Calu3 (cell line): Measurements from ENCODE around the gene MAP3K15. TPM values are rescaled to one million over a fixed set of nuclear protein-coding genes. Genes with fewer than 3 reads are reported as not detected.

Source experiments
- BruUV-seq: library from RNA; stranded (reverse); fragments of 400-500 nt; replicated peaks from 2 replicates; lab custom pipeline; 2021; lab: Mats Ljungman, UMichigan
- CTCF ChIA-PET: fragments of 300-600 bp; sonication (Branson Sonifier 250); formaldehyde crosslinking; loops from one replicate; lab custom pipeline; 2022; ENCODE audit warnings: antibody characterized with exemption; lab: Charles Lee
- DNase-seq: peaks from one replicate; pipeline ENCODE4 v3.0.0; 2022
- H3K27ac Mint-ChIP-seq: one replicate; pipeline ENCODE4 v1.8.0; 2022; ENCODE audit warnings: mixed read lengths; ENCODE audit not compliant: unreplicated experiment
- H3K27me3 Mint-ChIP-seq: one replicate; pipeline ENCODE4 v1.8.0; 2022; ENCODE audit warnings: mixed read lengths; ENCODE audit not compliant: unreplicated experiment
- H3K36me3 Mint-ChIP-seq: one replicate; pipeline ENCODE4 v1.8.0; 2022; ENCODE audit warnings: mild to moderate bottlenecking, moderate library complexity, mixed read lengths; ENCODE audit not compliant: insufficient read depth, unreplicated experiment
- H3K4me1 Mint-ChIP-seq: one replicate; pipeline ENCODE4 v1.8.0; 2022; ENCODE audit warnings: mild to moderate bottlenecking, low read depth, mixed read lengths; ENCODE audit not compliant: unreplicated experiment
- H3K4me3 Mint-ChIP-seq: one replicate; pipeline ENCODE4 v1.8.0; 2022; ENCODE audit warnings: mild to moderate bottlenecking, low read depth, moderate library complexity, mixed read lengths; ENCODE audit not compliant: unreplicated experiment
- H3K9me3 Mint-ChIP-seq: one replicate; pipeline ENCODE4 v1.8.0; 2022; ENCODE audit warnings: low read depth, mixed read lengths; ENCODE audit not compliant: unreplicated experiment
- CTCF ChIP-seq: fragments of 200-600 bp; IDR thresholded peaks from one replicate; pipeline ENCODE4 v1.8.0; 2022; ENCODE audit warnings: antibody characterized with exemption; ENCODE audit not compliant: unreplicated experiment
- intact Hi-C: fragments of 100-400 bp; cut with micrococcal nuclease; formaldehyde crosslinking; loops from one replicate; pipeline ENCODE4 v1.10.0; 2022; ENCODE audit not compliant: unreplicated experiment
- total RNA-seq: library from RNA; stranded (reverse); gene quantifications from 2 replicates; pipeline ENCODE4 v1.2.3, GENCODE V29; 2022

MAP3K15 gene
- total RNA-seq, 1 experiment from 2014 or later = 4.8 TPM

GRCh38 chrX:19360903-19361302 is 154.4 kb downstream of the MAP3K15 start:
- intact Hi-C loops = no loop called here
- no peaks in the 10 kb centered on the region for H3K4me1 Mint-ChIP-seq
- DNase-seq = no peak
- H3K9me3 Mint-ChIP-seq = no peaks in the 10 kb centered on the region
- no peak overlapping the region for H3K4me3 Mint-ChIP-seq
- H3K36me3 Mint-ChIP-seq = peaks cover 5% of the 10 kb centered on the region
- CTCF ChIA-PET = no interaction called here
- TF ChIP-seq CTCF = no peak
- H3K27ac Mint-ChIP-seq = no peak overlapping the region
- no peaks in the 10 kb centered on the region for H3K27me3 Mint-ChIP-seq
- BruUV-seq = no TSS peak

- no peaks in the 10 kb centered on the region for H3K4me1 Mint-ChIP-seq
- no peak overlapping the region for H3K27ac Mint-ChIP-seq
- intact Hi-C loops = no loop called here
- DNase-seq = no peak
- H3K36me3 Mint-ChIP-seq = peaks cover 7% of the 10 kb centered on the region
- no TSS peak for BruUV-seq
- no peaks in the 10 kb centered on the region for H3K27me3 Mint-ChIP-seq
- no peaks in the 10 kb centered on the region for H3K9me3 Mint-ChIP-seq
- no peak for TF ChIP-seq CTCF
- H3K4me3 Mint-ChIP-seq = no peak overlapping the region
- CTCF ChIA-PET = no interaction called here
Observed at GRCh38 chrX:19358521-19358920, 156.8 kb downstream of the MAP3K15 start.

GRCh38 chrX:19354625-19355024 is 160.7 kb downstream of the MAP3K15 start:
- BruUV-seq = no TSS peak
- intact Hi-C loops = no loop called here
- no peaks in the 10 kb centered on the region for H3K4me1 Mint-ChIP-seq
- H3K9me3 Mint-ChIP-seq = no peaks in the 10 kb centered on the region
- TF ChIP-seq CTCF = no peak
- CTCF ChIA-PET = no interaction called here
- DNase-seq = no peak
- H3K27me3 Mint-ChIP-seq = no peaks in the 10 kb centered on the region
- H3K36me3 Mint-ChIP-seq = peaks cover 31% of the 10 kb centered on the region
- H3K27ac Mint-ChIP-seq = no peak overlapping the region
- H3K4me3 Mint-ChIP-seq = no peak overlapping the region

- Mint-ChIP-seq H3K27ac (no peak overlapping the region), H3K9me3 (no peaks in the 10 kb centered on the region), H3K27me3 (no peaks in the 10 kb centered on the region), H3K4me1 (no peaks in the 10 kb centered on the region), H3K4me3 (no peak overlapping the region), H3K36me3 (peaks cover 26% of the 10 kb centered on the region)
- TF ChIP-seq CTCF = no peak
- DNase-seq = no peak
- no TSS peak for BruUV-seq
- intact Hi-C loops = no loop called here
- CTCF ChIA-PET = no interaction called here
Observed at GRCh38 chrX:19350941-19351384, 164.3 kb downstream of the MAP3K15 start.
